PC-3 (cell line): ENCODE data around the gene ZNF354B. TPM values are rescaled to one million over a fixed set of nuclear protein-coding genes. Genes with fewer than 3 reads are reported as not detected.

Experiments
- ATAC-seq: fragments of 200-7000 bp; cut with Tn5 transposase; 2 replicates; pipeline ENCODE4 v1.9.1; 2020; ENCODE audit warnings: mild to moderate bottlenecking, moderate library complexity
- BruUV-seq: library from RNA; stranded (reverse); fragments of 400-500 nt; replicated peaks from 2 replicates; lab custom pipeline; 2021; lab: Mats Ljungman, UMichigan
- CTCF ChIA-PET: fragments of 300-600 bp; sonication (Branson Sonifier 250); formaldehyde crosslinking; loops from one replicate; lab custom pipeline; 2022; ENCODE audit warnings: antibody characterized with exemption; lab: Charles Lee
- POLR2A ChIA-PET: fragments of 300-600 bp; sonication (Branson Sonifier 250); formaldehyde crosslinking; loops from one replicate; lab custom pipeline; 2022; ENCODE audit warnings: antibody characterized with exemption; ENCODE audit not compliant: unreplicated experiment; lab: Charles Lee
- DNase-seq: peaks from one replicate; pipeline ENCODE4 v3.0.0-alpha.2; 2015
- H2AFZ ChIP-seq: fragments of 300-600 bp; sonication (generic); 2 replicates; pipeline ENCODE4 v1.6.0; 2016; ENCODE audit warnings: antibody characterized with exemption, low read length
- H3F3A ChIP-seq: fragments of 300-600 bp; sonication (generic); one replicate; pipeline ENCODE4 v1.6.0; 2017; ENCODE audit warnings: antibody characterized with exemption, low read length, control low read depth, mild to moderate bottlenecking; ENCODE audit not compliant: unreplicated experiment
- H3K27ac ChIP-seq: fragments of 300-600 bp; sonication (generic); 2 replicates; pipeline ENCODE4 v1.5.1; 2016; ENCODE audit warnings: mild to moderate bottlenecking, low read length
- H3K27me3 ChIP-seq: fragments of 300-600 bp; sonication (generic); 2 replicates; pipeline ENCODE4 v1.6.1; 2016; ENCODE audit warnings: low read length, mixed read lengths
- H3K36me3 ChIP-seq: fragments of 300-600 bp; sonication (generic); 2 replicates; pipeline ENCODE4 v1.6.1; 2016; ENCODE audit warnings: low read depth, mixed run types, low read length, mixed read lengths
- H3K4me1 ChIP-seq: fragments of 300-600 bp; sonication (generic); 2 replicates; pipeline ENCODE4 v1.5.1; 2016; ENCODE audit warnings: low read length; ENCODE audit not compliant: insufficient read depth
- H3K4me2 ChIP-seq: fragments of 300-600 bp; sonication (generic); 2 replicates; pipeline ENCODE4 v1.6.0; 2016; ENCODE audit warnings: low read length
- H3K4me3 ChIP-seq: fragments of 300-600 bp; sonication (generic); 2 replicates; pipeline ENCODE4 v1.5.1; 2016; ENCODE audit warnings: mild to moderate bottlenecking, low read length, mixed read lengths
- H3K79me2 ChIP-seq: fragments of 300-600 bp; sonication (generic); 2 replicates; pipeline ENCODE4 v1.6.1; 2017; ENCODE audit warnings: low read length, mixed read lengths
- H3K9ac ChIP-seq: fragments of 300-600 bp; sonication (generic); 2 replicates; pipeline ENCODE4 v1.6.0; 2016; ENCODE audit warnings: mild to moderate bottlenecking, low read length
- H3K9me2 ChIP-seq: fragments of 300-600 bp; sonication (generic); replicated peaks from 2 replicates; pipeline ENCODE4 v1.6.1; 2016; ENCODE audit warnings: mixed run types, low read length, mixed read lengths
- H3K9me3 ChIP-seq: fragments of 300-600 bp; sonication (generic); 2 replicates; pipeline ENCODE4 v1.6.1; 2016; ENCODE audit warnings: low read length, mixed read lengths
- H4K20me1 ChIP-seq: fragments of 300-600 bp; sonication (generic); 2 replicates; pipeline ENCODE4 v1.6.1; 2016; ENCODE audit warnings: low read length, mixed read lengths
- CTCF ChIP-seq: fragments of 300-600 bp; sonication (generic); conservative IDR thresholded peaks from 2 replicates; pipeline ENCODE4 v1.5.1; 2017; ENCODE audit warnings: antibody characterized with exemption, low read depth, mild to moderate bottlenecking, low read length
- EZH2 ChIP-seq: fragments of 300-600 bp; sonication (generic); IDR thresholded peaks from one replicate; pipeline ENCODE4 v1.6.1; 2017; ENCODE audit warnings: antibody characterized with exemption, mild to moderate bottlenecking, low read length; ENCODE audit not compliant: unreplicated experiment
- EZH2phosphoT487 ChIP-seq: fragments of 300-600 bp; sonication (generic); IDR thresholded peaks from 2 replicates; pipeline ENCODE4 v1.6.1; 2018; ENCODE audit warnings: mild to moderate bottlenecking, antibody characterized with exemption, low read length, borderline replicate concordance
- intact Hi-C: fragments of 100-400 bp; cut with micrococcal nuclease; formaldehyde crosslinking; loops from 2 replicates; pipeline ENCODE4 v1.9.0; 2023
- total RNA-seq: library from RNA; depleted of rRNA; stranded (reverse); fragments of >200 nt; gene quantifications from 2 replicates; pipeline ENCODE4 v1.2.3, GENCODE V29; 2014

ZNF354B gene
- total RNA-seq, 1 experiment from 2014 or later = 6.2 TPM

- CTCF ChIA-PET = interaction anchor here (0.6 to 0.7 kb wide), 2 partner anchors 188 to 1784 kb away, joined by 4 to 9 read pairs; no protein-coding TSS in a partner anchor
- DNase-seq = peak; percentile 50
- intact Hi-C loops = no loop called here
Measured at GRCh38 chr5:178895615-178896571, 36.1 kb downstream of the ZNF354B start, which contains the start of gene ZFP2. TSS of gene ZFP2 (plus strand) at chr5:178895913. CDS start at chr5:178931314, 35,401 bp downstream.

GRCh38 chr5:178899289-178899688 is 39.5 kb downstream of the ZNF354B start:
- no peak for TF ChIP-seq EZH2
- no peak for TF ChIP-seq EZH2phosphoT487
- no peak for TF ChIP-seq CTCF
- no peak overlapping the region for H3K9ac ChIP-seq
- intact Hi-C loops = no loop called here
- no peaks in the 10 kb centered on the region for H4K20me1 ChIP-seq
- POLR2A ChIA-PET = no interaction called here
- no peak overlapping the region for H2AFZ ChIP-seq
- H3K9me2 ChIP-seq = no peaks in the 10 kb centered on the region
- H3K27me3 ChIP-seq = no peaks in the 10 kb centered on the region
- no peak overlapping the region for H3K27ac ChIP-seq
- no peaks in the 10 kb centered on the region for H3K79me2 ChIP-seq
- no peak overlapping the region for H3K4me2 ChIP-seq
- DNase-seq (no peak), ATAC-seq (no peak)
- no peak overlapping the region for H3K4me3 ChIP-seq
- no TSS peak for BruUV-seq
- H3K9me3 ChIP-seq = peaks cover 21% of the 10 kb centered on the region
- 0 out of 2 replicates have a peak, but pooled peaks cover 3% of the 10 kb centered on the region for H3K36me3 ChIP-seq
- H3F3A ChIP-seq = no peaks in the 10 kb centered on the region
- CTCF ChIA-PET = no interaction called here
- no peaks in the 10 kb centered on the region for H3K4me1 ChIP-seq

More at GRCh38 chr5:178895615-178896571, 36.1 kb downstream of the ZNF354B start, which contains the start of gene ZFP2:
- peak within 1 kb of the TSS; percentile 92 for H2AFZ ChIP-seq
- no TSS peak for BruUV-seq
- POLR2A ChIA-PET = no interaction called here
- peak within 1 kb of the TSS; percentile 45 for H3K9ac ChIP-seq
- no peaks in the 10 kb centered on the region for H3K4me1 ChIP-seq
- no peak within 1 kb of the TSS for H3K27ac ChIP-seq
- no peaks in the 10 kb centered on the region for H3K27me3 ChIP-seq
- no peaks in the 10 kb centered on the region for H3F3A ChIP-seq
- ATAC-seq = peak; percentile 94
- H3K9me2 ChIP-seq = no peaks in the 10 kb centered on the region
- H3K9me3 ChIP-seq = 0 out of 2 replicates have a peak, but pooled peaks cover 6% of the 10 kb centered on the region
- H3K36me3 ChIP-seq = no peaks in the 10 kb centered on the region; the same call in 1 of the 2 replicates
- H4K20me1 ChIP-seq = no peaks in the 10 kb centered on the region
- H3K4me3 ChIP-seq = peak within 1 kb of the TSS; percentile 76
- H3K4me2 ChIP-seq = peak within 1 kb of the TSS; percentile 76
- TF ChIP-seq EZH2 (no peak), EZH2phosphoT487 (no peak), CTCF (no peak)
- H3K79me2 ChIP-seq = no peaks in the 10 kb centered on the region
